ENCODE data around the gene ANAPC7.

ANAPC7 gene

DNA sequence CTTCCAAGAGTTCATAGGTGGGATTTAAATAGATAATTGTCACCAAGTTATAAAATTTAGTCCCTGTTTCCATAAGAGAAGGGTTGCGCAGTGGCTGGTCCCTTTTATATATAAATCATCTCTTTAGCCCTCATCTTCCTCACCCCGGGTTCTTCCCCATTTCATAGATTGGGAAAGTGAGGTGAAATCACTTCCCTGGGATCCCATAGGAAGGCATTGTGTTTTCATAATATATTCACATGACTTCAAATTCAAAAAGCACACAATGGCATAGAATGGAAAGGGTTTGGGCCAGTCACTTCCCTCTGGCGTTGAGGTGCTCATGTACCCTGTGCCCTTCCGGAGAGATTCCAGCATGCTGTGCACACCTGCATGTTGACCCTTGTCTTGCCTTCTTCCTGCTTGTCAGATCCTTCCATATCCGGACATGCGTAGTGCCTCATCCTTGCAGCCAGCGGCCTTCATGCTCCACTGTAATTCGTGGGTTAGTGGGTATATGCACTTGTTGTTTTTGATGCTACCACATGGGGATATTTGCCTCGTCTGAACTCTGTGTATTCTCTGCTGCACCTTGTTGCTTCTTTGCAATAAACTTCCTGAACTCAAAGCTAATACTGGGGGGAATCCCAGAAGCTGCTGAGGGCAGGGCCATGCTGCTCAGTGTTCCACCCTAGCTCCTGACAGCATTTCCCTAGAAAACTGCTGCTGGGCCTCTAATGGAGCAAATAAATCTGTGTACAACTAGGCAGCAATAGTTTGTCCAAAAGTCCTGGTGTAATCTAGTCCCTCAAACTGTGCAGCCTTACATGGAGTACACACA lies 59.6 kb downstream of the ANAPC7 start:
- Histone ChIP-seq H3K9ac (ENCODE audit: low read length) (no peak overlapping the region), H3K36me3 (ENCODE audit: insufficient read depth, low read length) (peaks cover 97% of the 10 kb centered on the region), H3K9me2 (ENCODE audit: low read depth, low read length) (no peaks in the 10 kb centered on the region), H3K27ac (ENCODE audit: low read depth, low read length, poor library complexity, severe bottlenecking) (no peak overlapping the region), H2AFZ (ENCODE audit: low read length) (no peak overlapping the region), H3F3A (ENCODE audit: insufficient read depth, low read length) (no peaks in the 10 kb centered on the region), H3K79me2 (ENCODE audit: insufficient read depth, low read length) (no peaks in the 10 kb centered on the region), H3K9me3 (ENCODE audit: low read length) (no peaks in the 10 kb centered on the region), H3K4me3 (ENCODE audit: low read depth, low read length, poor library complexity, severe bottlenecking) (no peak overlapping the region), H4K20me1 (ENCODE audit: insufficient read depth, low read length) (no peaks in the 10 kb centered on the region), H3K4me2 (ENCODE audit: low read length) (no peak overlapping the region), H3K27me3 (ENCODE audit: insufficient read depth, low read length) (no peaks in the 10 kb centered on the region), H3K4me1 (ENCODE audit: insufficient read depth, low read length, severe bottlenecking) (no peaks in the 10 kb centered on the region)
- TF ChIP-seq EZH2 (IDR thresholded peaks at IDR 0.05; ENCODE audit: borderline replicate concordance, low read length) = no peak
- TF ChIP-seq, protein P1, sequence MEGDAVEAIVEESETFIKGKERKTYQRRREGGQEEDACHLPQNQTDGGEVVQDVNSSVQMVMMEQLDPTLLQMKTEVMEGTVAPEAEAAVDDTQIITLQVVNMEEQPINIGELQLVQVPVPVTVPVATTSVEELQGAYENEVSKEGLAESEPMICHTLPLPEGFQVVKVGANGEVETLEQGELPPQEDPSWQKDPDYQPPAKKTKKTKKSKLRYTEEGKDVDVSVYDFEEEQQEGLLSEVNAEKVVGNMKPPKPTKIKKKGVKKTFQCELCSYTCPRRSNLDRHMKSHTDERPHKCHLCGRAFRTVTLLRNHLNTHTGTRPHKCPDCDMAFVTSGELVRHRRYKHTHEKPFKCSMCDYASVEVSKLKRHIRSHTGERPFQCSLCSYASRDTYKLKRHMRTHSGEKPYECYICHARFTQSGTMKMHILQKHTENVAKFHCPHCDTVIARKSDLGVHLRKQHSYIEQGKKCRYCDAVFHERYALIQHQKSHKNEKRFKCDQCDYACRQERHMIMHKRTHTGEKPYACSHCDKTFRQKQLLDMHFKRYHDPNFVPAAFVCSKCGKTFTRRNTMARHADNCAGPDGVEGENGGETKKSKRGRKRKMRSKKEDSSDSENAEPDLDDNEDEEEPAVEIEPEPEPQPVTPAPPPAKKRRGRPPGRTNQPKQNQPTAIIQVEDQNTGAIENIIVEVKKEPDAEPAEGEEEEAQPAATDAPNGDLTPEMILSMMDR (IDR thresholded peaks at IDR 0.05; ENCODE audit: low read length) = no peak

DNA sequence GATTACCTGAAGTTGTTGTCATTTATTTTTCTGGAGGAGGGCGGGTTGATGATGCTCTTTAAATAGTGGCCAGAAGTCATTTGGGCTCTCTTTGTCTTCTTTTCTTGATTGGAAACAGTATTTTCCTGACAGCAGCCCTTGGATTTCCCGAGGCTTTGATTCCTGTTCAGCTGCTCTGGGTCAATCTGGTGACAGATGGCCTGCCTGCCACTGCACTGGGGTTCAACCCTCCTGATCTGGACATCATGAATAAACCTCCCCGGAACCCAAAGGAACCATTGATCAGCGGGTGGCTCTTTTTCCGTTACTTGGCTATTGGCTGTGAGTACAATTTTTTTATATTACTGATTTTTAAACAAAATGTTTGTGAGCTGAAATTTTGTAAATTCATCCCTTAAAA lies 60.4 kb downstream of the ANAPC7 start:
- Histone ChIP-seq H3K9ac (ENCODE audit: low read length) (no peak overlapping the region), H4K20me1 (ENCODE audit: insufficient read depth, low read length) (no peaks in the 10 kb centered on the region), H3K27me3 (ENCODE audit: insufficient read depth, low read length) (no peaks in the 10 kb centered on the region), H3K4me1 (ENCODE audit: insufficient read depth, low read length, severe bottlenecking) (no peaks in the 10 kb centered on the region), H3K27ac (ENCODE audit: low read depth, low read length, poor library complexity, severe bottlenecking) (no peak overlapping the region), H3K4me3 (ENCODE audit: low read depth, low read length, poor library complexity, severe bottlenecking) (no peak overlapping the region), H3K36me3 (ENCODE audit: insufficient read depth, low read length) (peaks cover 97% of the 10 kb centered on the region), H3K79me2 (ENCODE audit: insufficient read depth, low read length) (no peaks in the 10 kb centered on the region), H3F3A (ENCODE audit: insufficient read depth, low read length) (no peaks in the 10 kb centered on the region), H3K9me2 (ENCODE audit: low read depth, low read length) (no peaks in the 10 kb centered on the region), H3K4me2 (ENCODE audit: low read length) (no peak overlapping the region), H2AFZ (ENCODE audit: low read length) (no peak overlapping the region), H3K9me3 (ENCODE audit: low read length) (no peaks in the 10 kb centered on the region)
- no peak for TF ChIP-seq EZH2 (IDR thresholded peaks at IDR 0.05; ENCODE audit: borderline replicate concordance, low read length)
- TF ChIP-seq, protein P1 (IDR thresholded peaks at IDR 0.05; ENCODE audit: low read length) = no peak

DNA sequence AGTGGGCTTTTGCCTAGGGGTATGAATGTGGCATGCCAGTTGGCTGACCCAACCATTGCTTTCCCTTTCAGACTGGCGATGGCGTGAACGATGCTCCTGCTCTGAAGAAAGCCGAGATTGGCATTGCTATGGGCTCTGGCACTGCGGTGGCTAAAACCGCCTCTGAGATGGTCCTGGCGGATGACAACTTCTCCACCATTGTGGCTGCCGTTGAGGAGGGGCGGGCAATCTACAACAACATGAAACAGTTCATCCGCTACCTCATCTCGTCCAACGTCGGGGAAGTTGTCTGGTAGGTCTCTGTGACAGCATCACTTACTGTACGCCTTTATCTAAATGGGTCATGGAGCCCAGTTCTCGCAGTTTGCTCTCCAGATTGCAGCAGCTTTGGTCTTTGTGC lies 61.4 kb downstream of the ANAPC7 start:
- no peaks in the 10 kb centered on the region for H4K20me1 ChIP-seq (ENCODE audit: insufficient read depth, low read length)
- H3K4me2 ChIP-seq (ENCODE audit: low read length) = no peak overlapping the region
- no peaks in the 10 kb centered on the region for H3F3A ChIP-seq (ENCODE audit: insufficient read depth, low read length)
- H3K79me2 ChIP-seq (ENCODE audit: insufficient read depth, low read length) = no peaks in the 10 kb centered on the region
- TF ChIP-seq EZH2 (IDR thresholded peaks at IDR 0.05; ENCODE audit: borderline replicate concordance, low read length) = no peak
- TF ChIP-seq, protein P1 (IDR thresholded peaks at IDR 0.05; ENCODE audit: low read length) = no peak
- H3K4me1 ChIP-seq (ENCODE audit: insufficient read depth, low read length, severe bottlenecking) = no peaks in the 10 kb centered on the region
- H3K4me3 ChIP-seq (ENCODE audit: low read depth, low read length, poor library complexity, severe bottlenecking) = no peak overlapping the region
- no peak overlapping the region for H2AFZ ChIP-seq (ENCODE audit: low read length)
- peaks cover 97% of the 10 kb centered on the region for H3K36me3 ChIP-seq (ENCODE audit: insufficient read depth, low read length)
- no peaks in the 10 kb centered on the region for H3K9me2 ChIP-seq (ENCODE audit: low read depth, low read length)
- H3K9me3 ChIP-seq (ENCODE audit: low read length) = no peaks in the 10 kb centered on the region
- H3K27me3 ChIP-seq (ENCODE audit: insufficient read depth, low read length) = no peaks in the 10 kb centered on the region
- H3K27ac ChIP-seq (ENCODE audit: low read depth, low read length, poor library complexity, severe bottlenecking) = no peak overlapping the region
- H3K9ac ChIP-seq (ENCODE audit: low read length) = no peak overlapping the region

Measured in OCI-LY1 (cell line).